Measurements from ENCODE around the gene DPM2.
A peak's percentile ranks its signal among the peaks of the same experiment; 100 is the strongest.

Gene DPM2

GRCh38 chr9:127918183-127919107, 19.2 kb downstream of the DPM2 start:
- DNase-seq (ENCODE audit: low spot score): no peak

DNA sequence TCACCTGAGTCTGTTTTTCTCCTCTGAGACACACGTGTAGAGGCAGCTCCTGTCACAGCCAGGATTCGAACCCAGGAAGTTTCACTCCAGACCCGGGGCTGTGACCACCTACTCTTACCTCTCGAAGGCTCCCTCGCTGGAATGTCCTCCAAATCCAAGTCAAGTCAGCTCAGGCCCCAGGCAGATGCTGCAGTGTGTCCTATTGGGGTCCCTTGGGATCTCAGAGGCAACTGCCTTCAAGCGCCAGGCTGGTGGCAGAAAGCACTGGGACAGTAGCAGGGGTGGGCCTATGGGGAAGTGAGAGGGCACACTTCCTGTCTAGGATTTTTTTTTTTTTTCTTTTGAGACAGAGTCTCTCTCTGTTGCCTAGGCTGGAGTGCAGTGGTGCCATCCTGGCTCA, 20.1 kb downstream of the DPM2 start:
- no peak for DNase-seq (ENCODE audit: low spot score)

- DNase-seq (ENCODE audit: low spot score): peak; percentile 90
These were observed 20.7 kb downstream of the DPM2 start, which contains the start of gene ST6GALNAC4 for GRCh38 chr9:127916720-127917581. ST6GALNAC4 (minus strand) TSS chr9:127917041; CDS start chr9:127916419, 622 bp downstream.

DNA sequence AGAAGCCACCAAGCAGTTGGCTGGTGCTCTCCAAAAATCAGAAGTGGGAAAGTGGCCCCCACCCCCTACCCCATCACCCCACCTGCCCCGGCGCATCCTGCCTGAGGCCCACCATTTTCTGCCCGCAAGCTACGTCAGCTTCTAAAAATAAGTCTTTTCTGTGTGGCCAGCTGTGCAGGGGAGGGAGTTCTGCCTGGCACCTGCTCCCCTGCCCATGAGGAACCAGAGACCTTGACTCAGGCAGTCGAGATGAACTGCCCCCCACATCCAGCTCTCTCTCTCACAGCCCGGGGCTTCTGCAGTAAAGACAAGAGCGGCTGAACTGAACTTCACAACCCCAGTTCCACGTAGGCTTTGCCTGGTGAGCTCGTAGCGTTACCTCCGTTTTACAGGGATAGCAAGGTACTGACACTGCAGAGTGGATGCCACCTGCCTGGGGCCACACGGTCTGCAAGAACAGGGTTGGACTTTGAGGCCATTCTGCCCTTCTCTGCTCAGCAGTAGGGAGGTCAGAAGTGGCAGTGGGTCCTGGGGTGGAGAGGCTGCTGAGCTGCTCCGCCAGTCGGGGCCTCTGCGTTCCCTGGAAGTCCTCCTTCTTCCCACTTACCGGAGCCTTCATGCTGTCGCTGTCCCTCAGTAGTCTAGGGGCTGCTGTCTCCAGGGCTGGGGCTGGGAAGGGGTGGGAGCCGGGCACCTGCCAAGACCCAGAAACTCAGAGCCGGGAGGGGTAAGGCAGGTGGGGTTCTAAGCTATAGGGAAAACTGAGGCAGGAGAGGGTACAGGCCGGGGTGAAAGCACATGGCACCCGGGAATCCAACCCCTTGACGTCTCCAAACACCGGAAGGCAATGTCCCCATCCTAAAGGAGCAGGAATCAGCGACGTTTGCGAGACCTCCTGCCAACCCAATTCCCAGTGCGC, 21.6 kb downstream of the DPM2 start:
- no peak for DNase-seq (ENCODE audit: low spot score)

GRCh38 chr9:127915325-127915752, 22.3 kb downstream of the DPM2 start:
- no peak for DNase-seq (ENCODE audit: low spot score)

- no peak for DNase-seq (ENCODE audit: low spot score)
These were observed 24.0 kb downstream of the DPM2 start for GRCh38 chr9:127913682-127914081.

- DNase-seq (ENCODE audit: low spot score): no peak
These were observed 24.8 kb downstream of the DPM2 start for GRCh38 chr9:127912882-127913281.

- DNase-seq (ENCODE audit: low spot score): no peak
These were observed 25.4 kb downstream of the DPM2 start for GRCh38 chr9:127912296-127912695.

- DNase-seq (ENCODE audit: low spot score): no peak
These were observed 26.9 kb downstream of the DPM2 start for GRCh38 chr9:127910613-127911205.

DNA sequence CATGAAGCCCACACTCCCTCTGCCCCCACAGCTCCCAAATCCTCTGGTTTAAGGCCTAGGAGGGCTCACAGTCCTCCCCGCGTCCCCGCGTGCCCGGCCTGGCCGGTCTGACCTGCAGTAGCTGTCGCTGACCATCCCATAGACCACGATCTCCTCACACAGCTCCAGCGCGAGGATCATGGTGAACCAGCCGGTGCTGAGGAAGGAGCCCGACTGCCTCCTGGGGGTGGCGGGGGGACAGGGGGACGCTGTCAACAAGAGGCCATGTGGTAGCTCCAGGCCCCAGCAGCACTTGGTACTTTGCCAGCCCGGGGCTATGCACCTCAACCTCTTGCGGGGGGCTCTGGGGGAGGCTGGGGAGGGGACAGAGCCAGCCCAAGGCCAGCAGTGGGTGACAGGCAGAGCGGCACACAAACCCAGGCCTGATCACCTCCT, 27.8 kb downstream of the DPM2 start:
- no peak for DNase-seq (ENCODE audit: low spot score)

GRCh38 chr9:127908660-127908926, 29.1 kb downstream of the DPM2 start:
- no peak for DNase-seq (ENCODE audit: low spot score)

DNA sequence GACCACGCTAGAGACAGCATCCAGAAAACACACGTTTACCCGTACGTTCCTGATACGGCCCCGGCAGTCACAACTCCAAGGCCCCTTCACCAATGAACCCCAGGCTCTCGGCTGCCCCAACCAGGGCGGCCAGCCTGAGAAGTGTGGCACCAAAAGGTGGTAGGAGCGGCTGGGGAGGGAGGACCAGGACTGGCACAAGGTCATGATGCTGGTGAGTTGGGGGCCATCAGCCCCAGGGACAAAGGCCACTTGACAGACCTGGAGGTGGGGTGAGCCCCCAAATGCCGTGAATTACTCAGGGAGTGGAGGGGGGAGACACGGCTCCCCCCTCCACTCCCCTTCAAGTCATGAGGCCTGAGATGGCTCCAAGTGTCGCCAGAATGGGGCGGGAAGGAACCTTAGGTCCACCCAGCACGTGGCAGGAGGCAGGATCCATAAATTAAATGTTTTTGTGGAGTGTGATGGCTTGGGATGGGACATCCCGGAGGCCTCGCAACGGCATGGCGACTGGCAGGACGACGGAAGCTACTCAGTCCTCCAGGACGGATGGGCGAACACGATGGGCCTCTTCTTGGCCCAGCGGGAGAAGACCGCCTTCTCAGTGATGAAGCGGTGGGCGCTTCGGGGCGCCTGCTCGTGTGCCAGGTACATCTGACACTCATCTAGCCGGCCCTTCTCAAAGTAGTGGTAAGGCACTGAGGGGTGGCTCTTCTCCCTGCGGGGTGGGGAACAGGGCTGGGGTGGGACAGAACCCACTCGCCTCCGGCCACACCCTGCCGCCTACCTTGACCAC, 29.6 kb downstream of the DPM2 start:
- DNase-seq (ENCODE audit: low spot score): no peak

- no peak for DNase-seq (ENCODE audit: low spot score)
These were observed 31.9 kb downstream of the DPM2 start for GRCh38 chr9:127905788-127906191.

- no peak for DNase-seq (ENCODE audit: low spot score)
These were observed 32.5 kb downstream of the DPM2 start for GRCh38 chr9:127905004-127905728.

DNA sequence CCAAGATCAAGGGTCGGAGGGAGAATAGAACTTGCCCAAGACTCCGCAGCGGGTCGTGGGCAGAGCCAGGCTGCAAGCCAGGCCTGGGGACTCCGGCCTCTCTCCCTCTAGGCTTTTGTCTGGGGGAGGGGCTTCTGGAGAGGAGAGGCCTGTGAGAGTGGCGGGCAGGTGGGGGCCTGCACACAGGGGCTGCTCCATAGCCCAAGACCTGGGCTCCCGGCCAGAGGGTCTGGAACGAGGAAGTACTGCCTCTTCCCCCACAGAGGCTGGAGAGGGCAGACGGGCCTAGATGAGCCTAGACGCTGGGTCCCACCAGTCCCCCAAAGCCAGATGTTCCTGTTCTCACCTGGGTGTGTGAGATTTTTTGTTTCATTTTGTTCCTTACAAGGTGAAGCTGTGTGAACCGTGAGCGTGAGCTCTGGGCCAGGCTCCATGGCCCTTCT, 33.1 kb downstream of the DPM2 start:
- DNase-seq (ENCODE audit: low spot score): no peak

- no peak for DNase-seq (ENCODE audit: low spot score)
These were observed 33.8 kb downstream of the DPM2 start for GRCh38 chr9:127903557-127904475.

GRCh38 chr9:127899128-127899943, 38.3 kb downstream of the DPM2 start, which contains the start of gene ST6GALNAC6:
ST6GALNAC6 (minus strand) TSS chr9:127899603; CDS start chr9:127897981, 1,622 bp downstream.
- peak; percentile 74 for DNase-seq (ENCODE audit: low spot score)

Data from pons (tissue), 1 donor.